ENCODE results near the gene FKBP8.
A peak's percentile ranks its signal among the peaks of the same experiment; 100 is the strongest.
"Not testable (repeated sequence)": the region's sequence is repeated elsewhere in the genome, so short reads cannot be mapped to it uniquely, and the experiment has no call there.

Gene FKBP8

GRCh38 chr19:18558202-18558555 lies 14.8 kb upstream of the FKBP8 start:
- no peak for DNase-seq

- peak; percentile 94 for DNase-seq
Measured at GRCh38 chr19:18557411-18558201, 14.2 kb upstream of the FKBP8 start, which contains the start of gene KXD1. KXD1 (plus strand) TSS chr19:18557870; CDS start chr19:18562057, 4,187 bp downstream.

GRCh38 chr19:18551631-18552030 lies 8.3 kb upstream of the FKBP8 start:
- no peak for DNase-seq

GRCh38 chr19:18543814-18544475 lies 572 bp upstream of the FKBP8 start:
- peak; percentile 55 for DNase-seq

- no peak for DNase-seq
Measured at GRCh38 chr19:18541992-18542940, 1.1 kb downstream of the FKBP8 start.

- no peak for DNase-seq
Measured at GRCh38 chr19:18541258-18541991, 1.9 kb downstream of the FKBP8 start.

- DNase-seq = not testable (repeated sequence)
Measured at GRCh38 chr19:18540200-18540599, 3.2 kb downstream of the FKBP8 start.

- no peak for DNase-seq
Measured at GRCh38 chr19:18539372-18539771, 4.0 kb downstream of the FKBP8 start.

GRCh38 chr19:18538115-18538514 lies 5.3 kb downstream of the FKBP8 start:
- no peak for DNase-seq

GRCh38 chr19:18537431-18537830 lies 5.9 kb downstream of the FKBP8 start:
- no peak for DNase-seq

GRCh38 chr19:18536475-18536874 lies 6.9 kb downstream of the FKBP8 start:
- DNase-seq = no peak

GRCh38 chr19:18533058-18533457 lies 10.3 kb downstream of the FKBP8 start:
- no peak for DNase-seq

- no peak for DNase-seq
Measured at GRCh38 chr19:18532168-18532890, 11.0 kb downstream of the FKBP8 start.

- no peak for DNase-seq
Measured at GRCh38 chr19:18531485-18531884, 11.9 kb downstream of the FKBP8 start.

- DNase-seq = no peak
Measured at GRCh38 chr19:18529782-18530181, 13.6 kb downstream of the FKBP8 start.

- no peak for DNase-seq
Measured at GRCh38 chr19:18526316-18526715, 17.1 kb downstream of the FKBP8 start.

- no peak for DNase-seq
Measured at GRCh38 chr19:18523841-18524240, 19.5 kb downstream of the FKBP8 start.

- not testable (repeated sequence) for DNase-seq
Measured at GRCh38 chr19:18522862-18523440, 20.4 kb downstream of the FKBP8 start.

GRCh38 chr19:18522124-18522861 lies 21.1 kb downstream of the FKBP8 start:
- peak; percentile 100 for DNase-seq

- no peak for DNase-seq
Measured at GRCh38 chr19:18521692-18522123, 21.7 kb downstream of the FKBP8 start, which contains the start of gene ELL. ELL (minus strand) TSS chr19:18522070; CDS start chr19:18522055, 15 bp downstream.

All from stimulated activated CD4-positive, alpha-beta T cell treated with anti-CD3 and anti-CD28 coated beads, Interleukin-12 subunit alpha, Interleukin-12 subunit beta, amount 100 ng/mL, for 4 hours (primary cell).